SIG-M5 treated with dmso at 0.1 percent for 504 hours (cell line): Measurements from ENCODE around the gene IFNK.

Source experiments
- DNase-seq: peaks from one replicate; lab custom pipeline; 2025; ENCODE audit not compliant: unreplicated experiment; lab: John Stamatoyannopoulos, UW

IFNK gene

GRCh38 chr9:27537027-27537435 lies 12.9 kb downstream of the IFNK start:
- DNase-seq, result no peak

GRCh38 chr9:27537756-27538155 lies 13.7 kb downstream of the IFNK start:
- no peak for DNase-seq

GRCh38 chr9:27538647-27539046 lies 14.6 kb downstream of the IFNK start:
- no peak for DNase-seq

- DNase-seq, result no peak
Observed at GRCh38 chr9:27539479-27540441, 15.7 kb downstream of the IFNK start.

DNA sequence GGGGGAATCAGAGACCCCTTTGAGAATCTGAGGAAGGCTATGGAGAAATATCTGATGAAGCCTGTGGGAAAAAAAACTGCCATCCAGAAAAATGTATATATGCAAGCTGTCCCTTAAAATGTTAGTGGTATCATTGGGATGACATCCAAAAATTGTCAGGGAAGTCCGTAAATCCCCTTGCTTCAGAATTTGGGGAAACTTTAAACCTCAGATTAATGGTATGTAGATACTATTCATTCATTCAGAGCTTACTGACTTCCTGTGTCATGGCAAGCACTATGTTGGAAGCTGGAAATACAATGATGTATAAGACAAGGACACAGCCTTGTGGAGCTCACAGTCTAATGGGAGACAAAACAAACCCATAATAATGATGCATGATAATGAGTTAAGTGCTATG lies 16.4 kb downstream of the IFNK start:
- DNase-seq, result no peak

DNA sequence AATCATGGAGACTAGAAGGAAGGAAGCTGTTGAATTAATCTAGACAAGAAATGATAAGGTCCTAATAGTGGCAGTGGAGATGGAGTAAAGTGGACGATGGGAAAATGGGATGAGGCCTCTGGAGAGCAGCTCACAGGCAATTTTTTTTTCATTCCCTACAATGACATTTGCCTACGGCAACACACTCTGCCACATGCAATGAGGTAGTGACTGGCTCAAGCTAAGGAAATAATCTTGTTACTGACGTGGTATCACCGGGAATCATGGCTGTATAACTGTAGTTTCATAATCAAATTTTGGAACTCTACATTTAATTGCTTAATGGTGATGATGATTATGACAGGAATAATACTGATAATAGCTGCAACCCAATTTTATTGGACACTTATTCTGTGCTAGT lies 17.6 kb downstream of the IFNK start:
- no peak for DNase-seq

GRCh38 chr9:27542508-27542907 lies 18.4 kb downstream of the IFNK start:
- no peak for DNase-seq

DNA sequence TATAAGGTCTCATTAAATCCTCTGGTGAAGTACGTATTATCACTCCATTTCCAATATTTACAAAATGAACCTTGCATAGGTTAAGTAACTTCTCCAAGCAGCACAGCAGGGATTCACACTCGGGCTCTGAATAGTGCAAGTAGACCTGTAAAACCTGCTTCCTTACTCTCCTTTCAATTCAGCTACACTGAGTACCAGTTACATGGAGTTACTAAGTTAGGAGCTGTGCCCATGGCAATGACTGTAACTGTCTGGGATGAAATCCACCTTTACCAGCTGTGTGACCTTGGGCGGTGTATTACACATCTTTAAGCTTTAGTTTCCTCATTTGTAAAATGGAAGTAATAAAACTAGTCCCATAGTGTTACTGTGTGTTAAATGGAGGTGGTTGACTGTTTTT lies 21.4 kb downstream of the IFNK start:
- no peak for DNase-seq

- DNase-seq, result peak; percentile 10
Observed at GRCh38 chr9:27548055-27548741, 24.1 kb downstream of the IFNK start.

DNA sequence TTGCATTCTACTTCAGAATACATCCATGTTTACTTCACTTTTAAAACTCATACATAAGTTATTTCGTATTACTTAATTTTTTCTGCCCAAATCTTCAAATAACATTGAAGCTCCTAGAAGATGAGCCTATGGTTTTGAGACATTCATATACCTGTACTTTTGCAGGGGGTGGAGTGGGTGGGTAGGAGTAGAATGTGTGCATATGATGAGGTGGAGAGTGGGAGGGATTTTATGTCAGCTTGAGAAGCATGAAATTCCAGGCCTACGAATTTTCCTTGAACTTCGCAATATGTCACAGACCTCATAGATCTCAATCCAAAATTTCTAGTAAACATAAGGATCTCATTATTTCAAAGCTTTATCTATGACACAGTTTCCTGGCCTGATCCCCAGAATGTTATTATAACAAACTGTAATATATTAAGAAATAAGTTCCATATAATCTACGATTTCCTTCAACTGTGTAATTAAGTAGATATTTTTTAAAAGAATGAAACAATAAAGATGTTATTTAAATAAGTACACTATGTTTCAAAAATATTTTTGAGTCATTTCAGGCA lies 25.2 kb downstream of the IFNK start:
- no peak for DNase-seq

GRCh38 chr9:27554712-27555111 lies 30.6 kb downstream of the IFNK start:
- no peak for DNase-seq

DNA sequence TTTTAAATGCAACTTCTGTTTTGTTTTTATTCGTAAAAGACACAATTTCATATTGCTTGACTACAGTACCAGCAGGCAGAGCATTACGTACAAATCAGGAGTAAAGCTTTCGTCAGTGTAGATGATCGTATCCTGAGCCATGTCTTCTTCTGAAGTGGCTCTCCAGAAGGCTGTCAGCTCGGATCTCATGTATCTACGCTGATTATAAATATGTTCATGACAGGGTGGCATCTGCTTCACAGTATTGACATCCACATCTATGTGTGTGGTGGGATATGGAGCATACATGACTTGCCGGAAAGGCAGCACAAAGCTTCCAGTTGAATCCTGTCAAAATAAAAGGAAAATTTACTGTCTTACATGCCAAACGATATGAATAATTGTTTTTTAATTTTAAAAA lies 32.4 kb downstream of the IFNK start:
- DNase-seq, result no peak

DNA sequence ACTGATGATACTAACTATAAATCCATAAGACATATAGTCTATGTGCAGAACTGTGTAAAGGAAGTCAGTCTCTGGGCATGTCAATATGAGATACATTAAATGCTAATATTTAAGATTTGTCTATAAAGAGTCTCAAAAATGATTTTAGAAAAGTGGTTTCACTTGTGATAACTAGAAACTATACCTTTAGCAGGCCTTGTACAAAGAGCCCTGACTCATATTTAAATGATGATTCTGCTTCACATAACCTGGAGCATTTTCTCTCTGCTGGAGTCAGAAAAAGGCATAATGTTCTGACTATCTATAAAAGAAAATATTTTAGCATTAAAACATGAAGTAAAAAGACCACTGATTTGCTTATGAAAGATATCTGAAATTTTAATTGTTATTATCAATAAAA lies 34.2 kb downstream of the IFNK start:
- no peak for DNase-seq

DNA sequence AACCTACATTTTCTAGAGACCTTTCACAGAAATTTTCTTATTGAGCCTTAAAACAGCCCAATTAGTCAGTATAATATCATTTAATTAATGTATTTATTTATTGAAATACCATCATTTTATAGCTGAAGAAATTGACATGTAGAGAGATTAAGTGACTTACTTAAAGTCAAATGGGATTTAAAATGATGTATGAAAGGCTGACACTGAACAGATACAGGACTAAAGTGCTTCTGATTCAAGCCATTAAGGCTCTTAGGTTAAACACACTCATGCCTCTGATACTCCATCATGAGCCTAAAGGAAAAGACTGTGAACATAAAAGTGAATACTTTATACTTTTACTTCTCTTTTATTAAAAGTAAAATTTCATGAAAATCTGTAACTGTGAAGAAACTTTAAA lies 36.4 kb downstream of the IFNK start:
- DNase-seq, result no peak

- no peak for DNase-seq
Observed at GRCh38 chr9:27561685-27562084, 37.6 kb downstream of the IFNK start.

- DNase-seq, result peak; percentile 25
Observed at GRCh38 chr9:27563738-27564430, 39.8 kb downstream of the IFNK start.

GRCh38 chr9:27564670-27565069 lies 40.6 kb downstream of the IFNK start:
- peak; percentile 50 for DNase-seq

GRCh38 chr9:27565696-27566095 lies 41.6 kb downstream of the IFNK start:
- DNase-seq, result no peak

GRCh38 chr9:27566118-27566517 lies 42.0 kb downstream of the IFNK start:
- DNase-seq, result no peak

DNA sequence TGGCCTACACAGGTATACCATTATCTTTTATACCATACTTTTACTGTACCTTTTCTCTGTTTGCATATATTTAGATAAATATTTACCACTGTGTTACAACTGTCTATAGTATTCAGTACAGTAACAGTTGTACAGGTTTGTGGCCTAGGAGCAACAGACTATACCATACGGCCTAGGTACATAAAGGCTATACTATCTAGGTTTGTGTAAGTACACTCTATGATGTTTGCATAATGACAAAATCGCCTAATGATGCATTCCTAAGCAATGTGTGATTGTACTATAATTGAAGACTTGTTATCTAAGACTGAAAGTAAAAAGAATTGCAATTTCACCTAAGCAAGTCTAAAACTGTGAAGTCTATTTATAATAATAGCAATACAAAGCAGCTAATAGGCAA lies 45.3 kb downstream of the IFNK start:
- no peak for DNase-seq

- DNase-seq, result no peak
Observed at GRCh38 chr9:27571011-27571410, 46.9 kb downstream of the IFNK start.
